AG04450 (cell line): ENCODE measurements around the gene ZNF646. TPM values are rescaled to one million over a fixed set of nuclear protein-coding genes. Genes with fewer than 3 reads are reported as not detected.

Experiments
- CTCF ChIA-PET: fragments of 300-600, 350-600 bp; formaldehyde crosslinking; extraction: SDS; loops from one replicate; lab custom pipeline; 2022; ENCODE audit warnings: antibody characterized with exemption, inconsistent platforms; lab: Charles Lee
- POLR2A ChIA-PET: fragments of 350-600 bp; formaldehyde crosslinking; extraction: SDS; loops from one replicate; lab custom pipeline; 2021; ENCODE audit warnings: antibody characterized with exemption, inconsistent platforms; lab: Yijun Ruan, JAX
- DNase-seq: peaks from one replicate; pipeline ENCODE4 v3.0.0-alpha.2; 2011; ENCODE audit warnings: low read depth, low spot score
- H3K27ac ChIP-seq: one replicate; pipeline ENCODE4 v1.5.1; 2012; ENCODE audit warnings: low read depth, low read length, control low read depth
- H3K27me3 ChIP-seq: one replicate; pipeline ENCODE4 v1.6.0; 2012; ENCODE audit warnings: low read length; ENCODE audit not compliant: control insufficient read depth, insufficient read depth
- H3K4me3 ChIP-seq: 2 replicates; pipeline ENCODE4 v1.5.1; 2011; ENCODE audit warnings: mild to moderate bottlenecking, low read depth, low read length, control low read depth
- H3K9me3 ChIP-seq: 2 replicates; pipeline ENCODE4 v1.5.1; 2012; ENCODE audit warnings: low read length; ENCODE audit not compliant: control insufficient read depth, insufficient read depth
- CTCF ChIP-seq: IDR thresholded peaks from 2 replicates; pipeline ENCODE4 v1.5.1; 2011; ENCODE audit warnings: low read depth, low read length, control low read depth, inconsistent platforms
- polyA plus RNA-seq: library from polyadenylated mRNA; depleted of rRNA; stranded (reverse); fragments of >200 nt; gene quantifications from 2 replicates; pipeline ENCODE4 v1.2.3, GENCODE V29; 2011

The ZNF646 gene
- polyA plus RNA-seq, 1 experiment = 2.4 TPM

GRCh38 chr16:31080035-31080629 lies 5.9 kb downstream of the ZNF646 start:
- no peaks in the 10 kb centered on the region; the same call in 1 of the 2 replicates for H3K9me3 ChIP-seq
- no peak for DNase-seq
- TF ChIP-seq CTCF = no peak
- ChIA-PET CTCF (no interaction called here), POLR2A (no interaction called here)
- no peak overlapping the region for H3K27ac ChIP-seq
- no peak overlapping the region for H3K4me3 ChIP-seq
- H3K27me3 ChIP-seq = no peaks in the 10 kb centered on the region

GRCh38 chr16:31080756-31081419 lies 6.7 kb downstream of the ZNF646 start:
- TF ChIP-seq CTCF = no peak
- CTCF ChIA-PET = no interaction called here
- Histone ChIP-seq H3K4me3 (no peak overlapping the region), H3K9me3 (no peaks in the 10 kb centered on the region; the same call in 1 of the 2 replicates), H3K27me3 (no peaks in the 10 kb centered on the region), H3K27ac (no peak overlapping the region)
- no peak for DNase-seq
- POLR2A ChIA-PET = no interaction called here

- CTCF ChIA-PET = no interaction called here
- Histone ChIP-seq H3K9me3 (no peaks in the 10 kb centered on the region; the same call in 1 of the 2 replicates), H3K27me3 (no peaks in the 10 kb centered on the region), H3K4me3 (no peak overlapping the region), H3K27ac (no peak overlapping the region)
- no peak for DNase-seq
- TF ChIP-seq CTCF = no peak
- POLR2A ChIA-PET = interaction anchor here (0.6 kb wide), 1 partner anchor 63 kb away, joined by 3 read pairs; no protein-coding TSS in a partner anchor
Measured at GRCh38 chr16:31081428-31082351, 7.5 kb downstream of the ZNF646 start.

- ChIA-PET CTCF (interaction anchor here (0.6 kb wide), 1 partner anchor 378 kb away, joined by 4 read pairs; no protein-coding TSS in a partner anchor), POLR2A (no interaction called here)
- no peak for DNase-seq
Measured at GRCh38 chr16:31082368-31083045, 8.3 kb downstream of the ZNF646 start.

More at GRCh38 chr16:31082368-31083045, 8.3 kb downstream of the ZNF646 start:
- no peak overlapping the region for H3K4me3 ChIP-seq
- no peak overlapping the region for H3K27ac ChIP-seq
- TF ChIP-seq CTCF = no peak
- no peaks in the 10 kb centered on the region for H3K27me3 ChIP-seq
- no peaks in the 10 kb centered on the region; the same call in 1 of the 2 replicates for H3K9me3 ChIP-seq
